HG03432 (cell line): ENCODE results near the gene NOSIP.
"Not testable (repeated sequence)": the region's sequence is repeated elsewhere in the genome, so short reads cannot be mapped to it uniquely, and the experiment has no call there.

Experiments
- ATAC-seq: cut with Tn5 transposase; IDR thresholded peaks from one replicate; pipeline ENCODE4 v1.9.1; 2021; ENCODE audit warnings: mild to moderate bottlenecking, moderate library complexity; ENCODE audit not compliant: unreplicated experiment

The NOSIP gene

GRCh38 chr19:49580264-49581006 is at the start of gene NOSIP:
TSS of gene NOSIP (minus strand) at chr19:49580556. CDS start at chr19:49560691, 19,865 bp downstream.
- ATAC-seq, result peak; percentile 82

- no peak for ATAC-seq
Observed at GRCh38 chr19:49629659-49630058, 49.3 kb upstream of the NOSIP start.

GRCh38 chr19:49626226-49626625 is 45.9 kb upstream of the NOSIP start:
- no peak for ATAC-seq

- ATAC-seq, result no peak
Observed at GRCh38 chr19:49624967-49625910, 44.9 kb upstream of the NOSIP start.

- not testable (repeated sequence) for ATAC-seq
Observed at GRCh38 chr19:49617860-49618259, 37.5 kb upstream of the NOSIP start.

GRCh38 chr19:49616945-49617344 is 36.6 kb upstream of the NOSIP start:
- ATAC-seq, result no peak

- no peak for ATAC-seq
Observed at GRCh38 chr19:49616532-49616931, 36.2 kb upstream of the NOSIP start.

- no peak for ATAC-seq
Observed at GRCh38 chr19:49615861-49616260, 35.5 kb upstream of the NOSIP start.

- no peak for ATAC-seq
Observed at GRCh38 chr19:49614096-49614833, 33.9 kb upstream of the NOSIP start.

- no peak for ATAC-seq
Observed at GRCh38 chr19:49613374-49613773, 33.0 kb upstream of the NOSIP start.

- ATAC-seq, result no peak
Observed at GRCh38 chr19:49609499-49610092, 29.2 kb upstream of the NOSIP start.

- ATAC-seq, result no peak
Observed at GRCh38 chr19:49605605-49606004, 25.2 kb upstream of the NOSIP start.

GRCh38 chr19:49602806-49603205 is 22.4 kb upstream of the NOSIP start:
- ATAC-seq, result no peak

- ATAC-seq, result no peak
Observed at GRCh38 chr19:49601482-49602038, 21.2 kb upstream of the NOSIP start.

GRCh38 chr19:49599378-49600295 is 19.3 kb upstream of the NOSIP start:
- ATAC-seq, result no peak

GRCh38 chr19:49597703-49597974 is 17.3 kb upstream of the NOSIP start:
- ATAC-seq, result no peak

GRCh38 chr19:49596954-49597702 is 16.8 kb upstream of the NOSIP start:
- no peak for ATAC-seq

- ATAC-seq, result no peak
Observed at GRCh38 chr19:49596407-49596806, 16.1 kb upstream of the NOSIP start.

GRCh38 chr19:49595819-49596404 is 15.6 kb upstream of the NOSIP start:
- ATAC-seq, result no peak
